ENCODE results near the gene PCSK5. TPM values are rescaled to one million over a fixed set of nuclear protein-coding genes. Genes with fewer than 3 reads are reported as not detected.

PCSK5 gene
- total RNA-seq, 1 experiment from 2014 or later = 6.9 TPM

- DNase-seq (ENCODE audit: low read depth, low spot score) (no peak), ATAC-seq (no peak)
- TF ChIP-seq FOSL1 (IDR thresholded peaks at IDR 0.05; ENCODE audit: low read depth) (no peak), POLR2AphosphoS5 (IDR thresholded peaks at IDR 0.05; ENCODE audit: low read depth, low read length) (no peak), CEBPB (IDR thresholded peaks at IDR 0.05; ENCODE audit: low read depth) (no peak), ATF3 (IDR thresholded peaks at IDR 0.05) (no peak), EZH2 (IDR thresholded peaks at IDR 0.05) (no peak), YY1 (IDR thresholded peaks at IDR 0.05; ENCODE audit: extremely low read depth, insufficient replicate concordance, low read depth, low read length) (no peak), REST (IDR thresholded peaks at IDR 0.05; ENCODE audit: low read depth) (no peak), ZFX (IDR thresholded peaks at IDR 0.05) (no peak), POLR2A (IDR thresholded peaks at IDR 0.05; ENCODE audit: borderline replicate concordance, extremely low read depth, insufficient read depth, insufficient read length) (no peak), JUND (IDR thresholded peaks at IDR 0.05) (no peak), SP1 (IDR thresholded peaks at IDR 0.05; ENCODE audit: low read depth) (no peak), TCF7L2 (IDR thresholded peaks at IDR 0.05; ENCODE audit: borderline replicate concordance, extremely low read depth, insufficient read depth, insufficient read length) (no peak), RAD21 (IDR thresholded peaks at IDR 0.05; ENCODE audit: low read depth) (no peak), ZNF274 (IDR thresholded peaks at IDR 0.05; ENCODE audit: low read depth, low read length) (no peak)
- Histone ChIP-seq H3K36me3 (ENCODE audit: control insufficient read depth in 1 of 2, insufficient read depth in 2 of 2, low read length in 2 of 2) (no peaks in the 10 kb centered on the region), H2AFZ (ENCODE audit: low read depth, low read length, poor library complexity, severe bottlenecking) (no peak overlapping the region), H3K9ac (ENCODE audit: low read length) (no peak overlapping the region), H3K27me3 (ENCODE audit: insufficient read depth, low read length) (no peaks in the 10 kb centered on the region), H3K79me2 (ENCODE audit: insufficient read depth, low read length) (no peaks in the 10 kb centered on the region), H3K27ac (ENCODE audit: low read depth, low read length) (no peak overlapping the region), H3K4me1 (ENCODE audit: control insufficient read depth in 1 of 2, insufficient read depth in 2 of 2, low read length in 2 of 2) (no peaks in the 10 kb centered on the region), H3K4me2 (ENCODE audit: low read length) (no peak overlapping the region), H3K9me3 (ENCODE audit: control insufficient read depth in 1 of 2, insufficient read depth in 1 of 2, low read depth in 1 of 2, low read length in 2 of 2) (no peaks in the 10 kb centered on the region), H3K9me2 (ENCODE audit: insufficient read depth) (no peaks in the 10 kb centered on the region), H3K4me3 (replicated peaks in 1 of 2; ENCODE audit: low read depth in 1 of 2, low read length in 2 of 2) (no peak overlapping the region), H4K20me1 (ENCODE audit: insufficient read depth) (no peaks in the 10 kb centered on the region)
- POLR2A ChIA-PET = no interaction called here
- no TSS peak for BruUV-seq (replicated peaks)
- intact Hi-C loops (cut with micrococcal nuclease) = no loop called here
- RAD21 ChIA-PET (ENCODE audit: low non-redundant PET in 1 of 2, low total read pairs in 2 of 2, uncharacterized antibody in 2 of 2, unreplicated experiment in 2 of 2) = no interaction called here
- CTCF ChIA-PET = no interaction called here
Measured at GRCh38 chr9:76090330-76090729, 199.9 kb downstream of the PCSK5 start.
